H9 (cell line): ENCODE measurements around the gene TNRC18. TPM values are rescaled to one million over a fixed set of nuclear protein-coding genes. Genes with fewer than 3 reads are reported as not detected.

Experiments
- DNase-seq: peaks from one replicate; pipeline ENCODE4 v3.0.0-alpha.2; 2017
- H2AFZ ChIP-seq: one replicate; pipeline ENCODE4 v1.6.1; 2013; ENCODE audit warnings: mild to moderate bottlenecking, low read length, control low read depth, moderate library complexity
- H2AK5ac ChIP-seq: 2 replicates; pipeline ENCODE4 v1.6.1; 2013; ENCODE audit warnings: low read length, control low read depth, mixed read lengths; ENCODE audit not compliant: insufficient read length
- H2BK120ac ChIP-seq: one replicate; pipeline ENCODE4 v1.6.1; 2013; ENCODE audit warnings: low read depth, mild to moderate bottlenecking, low read length, control low read depth, inconsistent platforms; ENCODE audit not compliant: poor library complexity, severe bottlenecking
- H2BK12ac ChIP-seq: 2 replicates; pipeline ENCODE4 v1.6.1; 2013; ENCODE audit warnings: low read length, control low read depth, mixed read lengths, low read depth; ENCODE audit not compliant: insufficient read length
- H2BK15ac ChIP-seq: 2 replicates; pipeline ENCODE4 v1.6.1; 2013; ENCODE audit warnings: low read depth, low read length, control low read depth
- H2BK20ac ChIP-seq: one replicate; pipeline ENCODE4 v1.6.1; 2013; ENCODE audit warnings: low read depth, mild to moderate bottlenecking, low read length, control low read depth, inconsistent platforms; ENCODE audit not compliant: poor library complexity, severe bottlenecking
- H2BK5ac ChIP-seq: 2 replicates; pipeline ENCODE4 v1.6.1; 2013; ENCODE audit warnings: low read length, control low read depth, mixed read lengths; ENCODE audit not compliant: insufficient read length
- H3K14ac ChIP-seq: 2 replicates; pipeline ENCODE4 v1.6.1; 2013; ENCODE audit warnings: low read length, control low read depth; ENCODE audit not compliant: insufficient read depth
- H3K18ac ChIP-seq: 2 replicates; pipeline ENCODE4 v1.6.1; 2013; ENCODE audit warnings: low read depth, mild to moderate bottlenecking, mixed read lengths, low read length, control low read depth; ENCODE audit not compliant: insufficient read length
- H3K23ac ChIP-seq: 2 replicates; pipeline ENCODE4 v1.6.1; 2013; ENCODE audit warnings: low read length, control low read depth, mixed read lengths, low read depth; ENCODE audit not compliant: insufficient read length
- H3K23me2 ChIP-seq: 2 replicates; pipeline ENCODE4 v1.6.1; 2013; ENCODE audit warnings: low read depth, mild to moderate bottlenecking, mixed read lengths, low read length, control low read depth; ENCODE audit not compliant: insufficient read length, poor library complexity, severe bottlenecking
- H3K27ac ChIP-seq: 2 replicates; pipeline ENCODE4 v1.5.1; 2013; ENCODE audit warnings: low read length, control low read depth, mixed read lengths, low read depth; ENCODE audit not compliant: insufficient read length
- H3K27me3 ChIP-seq: 2 replicates; pipeline ENCODE4 v1.6.1; 2013; ENCODE audit warnings: low read length, control low read depth, inconsistent platforms; ENCODE audit not compliant: insufficient read depth
- H3K4ac ChIP-seq: 2 replicates; pipeline ENCODE4 v1.6.1; 2013; ENCODE audit warnings: low read depth, mild to moderate bottlenecking, control low read depth, inconsistent platforms, low read length, moderate library complexity
- H3K4me1 ChIP-seq: 2 replicates; pipeline ENCODE4 v1.6.1; 2013; ENCODE audit warnings: low read length, control low read depth, inconsistent platforms; ENCODE audit not compliant: insufficient read depth
- H3K4me2 ChIP-seq: 2 replicates; pipeline ENCODE4 v1.6.1; 2013; ENCODE audit warnings: low read length, control low read depth, mixed read lengths; ENCODE audit not compliant: insufficient read length, insufficient read depth
- H3K56ac ChIP-seq: 2 replicates; pipeline ENCODE4 v1.6.1; 2013; ENCODE audit warnings: low read depth, mild to moderate bottlenecking, mixed read lengths, low read length, control low read depth; ENCODE audit not compliant: insufficient read length
- H3K79me1 ChIP-seq: 2 replicates; pipeline ENCODE4 v1.6.1; 2013; ENCODE audit warnings: low read depth, mild to moderate bottlenecking, moderate library complexity, low read length, control low read depth, inconsistent platforms; ENCODE audit not compliant: insufficient read depth, poor library complexity, severe bottlenecking
- H3K79me2 ChIP-seq: 2 replicates; pipeline ENCODE4 v1.6.1; 2013; ENCODE audit warnings: low read length, control low read depth, inconsistent platforms; ENCODE audit not compliant: insufficient read depth
- H3K9ac ChIP-seq: 2 replicates; pipeline ENCODE4 v1.6.1; 2013; ENCODE audit warnings: low read length, control low read depth, mixed read lengths; ENCODE audit not compliant: insufficient read length; ENCODE audit errors: extremely low read depth
- H3K9me3 ChIP-seq: one replicate; pipeline ENCODE4 v1.6.1; 2013; ENCODE audit warnings: low read depth, low read length, inconsistent platforms; ENCODE audit not compliant: control insufficient read depth
- H3T11ph ChIP-seq: one replicate; pipeline ENCODE4 v1.6.1; 2013; ENCODE audit warnings: mild to moderate bottlenecking, low read length, control low read depth, inconsistent platforms
- H4K20me1 ChIP-seq: one replicate; pipeline ENCODE4 v1.6.1; 2013; ENCODE audit not compliant: control insufficient read depth, insufficient read length, insufficient read depth
- H4K5ac ChIP-seq: 2 replicates; pipeline ENCODE4 v1.6.1; 2013; ENCODE audit warnings: low read depth, mild to moderate bottlenecking, mixed read lengths, low read length, control low read depth; ENCODE audit not compliant: insufficient read length
- H4K8ac ChIP-seq: replicated peaks from 2 replicates; pipeline ENCODE4 v1.6.1; 2013; ENCODE audit warnings: low read length, control low read depth, mixed read lengths, low read depth; ENCODE audit not compliant: insufficient read length
- H4K91ac ChIP-seq: 2 replicates; pipeline ENCODE4 v1.6.1; 2013; ENCODE audit warnings: low read depth, mild to moderate bottlenecking, moderate library complexity, mixed read lengths, low read length, control low read depth; ENCODE audit not compliant: insufficient read length
- H3K27ac Mint-ChIP-seq, 3 experiments: 2 replicates in 2 of 3; 3 replicates in 1 of 3; pipeline ENCODE4 v1.8.0; 2020 to 2021; ENCODE audit warnings: mixed read lengths in 3 of 3, mild to moderate bottlenecking in 1 of 3, moderate library complexity in 1 of 3
- H3K27me3 Mint-ChIP-seq: 2 replicates; pipeline ENCODE4 v1.8.0; 2021; ENCODE audit warnings: low read depth, mild to moderate bottlenecking, moderate library complexity, mixed read lengths
- H3K36me3 Mint-ChIP-seq, 3 experiments: 2 replicates in 2 of 3; 3 replicates in 1 of 3; pipeline ENCODE4 v1.8.0; 2020 to 2021; ENCODE audit warnings: low read depth in 3 of 3, mixed read lengths in 3 of 3; ENCODE audit not compliant: insufficient read depth in 1 of 3
- H3K4me1 Mint-ChIP-seq, 2 experiments: 2 replicates each; pipeline ENCODE4 v1.8.0; 2020; ENCODE audit warnings: mixed read lengths in 2 of 2
- H3K4me3 Mint-ChIP-seq, 2 experiments: 2 replicates in 1 of 2; 3 replicates in 1 of 2; pipeline ENCODE4 v1.8.0; 2020 to 2021; ENCODE audit warnings: mild to moderate bottlenecking in 2 of 2, mixed read lengths in 2 of 2, moderate library complexity in 1 of 2
- H3K9me3 Mint-ChIP-seq, 2 experiments: 2 replicates in 1 of 2; 3 replicates in 1 of 2; pipeline ENCODE4 v1.8.0; 2020; ENCODE audit warnings: mild to moderate bottlenecking in 2 of 2, mixed read lengths in 2 of 2, moderate library complexity in 1 of 2
- CTCF ChIP-seq: fragments of 200-600 bp; sonication (generic); conservative IDR thresholded peaks from 3 replicates; pipeline ENCODE4 v1.8.0; 2021; ENCODE audit warnings: antibody characterized with exemption, mild to moderate bottlenecking
- WGBS: extraction: QIAGEN DNeasy Blood & Tissue Kit; methylation state at CpG from one replicate; pipeline ENCODE4 v1.1.7; 2013; ENCODE audit warnings: missing lambda C conversion rate, low lambda C conversion rate, mixed read lengths; ENCODE audit not compliant: insufficient read length; ENCODE audit errors: extremely low coverage; 5-methylcytosine and 5-hydroxymethylcytosine counted together
- total RNA-seq: library from RNA; stranded (reverse); gene quantifications from 2 replicates; pipeline ENCODE4 v1.2.1, GENCODE V29; 2021

The TNRC18 gene
- total RNA-seq, 1 experiment from 2014 or later = 21.2 TPM

- no peak overlapping the region for H3K23ac ChIP-seq
- no peaks in the 10 kb centered on the region for H3K4me1 ChIP-seq
- no peak overlapping the region for H3T11ph ChIP-seq
- no peak overlapping the region for H3K56ac ChIP-seq
- H2BK15ac ChIP-seq = no peak overlapping the region
- no peak overlapping the region for H2BK20ac ChIP-seq
- no peaks in the 10 kb centered on the region for H3K79me2 ChIP-seq
- H3K9ac ChIP-seq = no peak overlapping the region
- no peaks in the 10 kb centered on the region for H3K9me3 ChIP-seq
- no peak overlapping the region for H4K5ac ChIP-seq
- no peak overlapping the region for H2BK120ac ChIP-seq
- H4K20me1 ChIP-seq = no peaks in the 10 kb centered on the region
- peaks cover 0 to 2% of the 10 kb centered on the region in 2 experiments; a peak in 1 of 4 replicates for H3K4me1 Mint-ChIP-seq
- no peak overlapping the region for H2BK12ac ChIP-seq
- no peak overlapping the region for H3K27ac ChIP-seq
- no peak overlapping the region for H2AK5ac ChIP-seq
- H3K4ac ChIP-seq = no peak overlapping the region
- H3K27me3 Mint-ChIP-seq = no peaks in the 10 kb centered on the region; the same call in 1 of the 2 replicates
- no CpG with 5 or more reads among the region's 2 CpGs for WGBS
- no peak overlapping the region for H3K27ac Mint-ChIP-seq
- no peak overlapping the region for H3K4me3 Mint-ChIP-seq
- H3K14ac ChIP-seq = no peak overlapping the region
- no peak overlapping the region for H4K91ac ChIP-seq
- no peak overlapping the region for H3K18ac ChIP-seq
- DNase-seq = no peak
- H4K8ac ChIP-seq = no peak overlapping the region
- H3K9me3 Mint-ChIP-seq = peaks cover 39 to 40% of the 10 kb centered on the region in 2 experiments
- no peak overlapping the region for H2AFZ ChIP-seq
- H3K23me2 ChIP-seq = no peaks in the 10 kb centered on the region
- H3K4me2 ChIP-seq = no peak overlapping the region
- H2BK5ac ChIP-seq = no peak overlapping the region
- no peak for TF ChIP-seq CTCF
- no peaks in the 10 kb centered on the region for H3K79me1 ChIP-seq
- H3K27me3 ChIP-seq = no peaks in the 10 kb centered on the region
- H3K36me3 Mint-ChIP-seq = peaks cover 8 to 43% (median 39%) of the 10 kb centered on the region in 3 experiments
Observed at GRCh38 chr7:5339955-5340354, 83.7 kb downstream of the TNRC18 start.
